ENCODE data around the gene SLC1A2.

Gene SLC1A2

GRCh38 chr11:35324183-35324886 is 95.0 kb downstream of the SLC1A2 start:
- TF ChIP-seq CTCF (IDR thresholded peaks at IDR 0.05; ENCODE audit: insufficient read depth, low read depth, low read length, missing control alignments), result no peak
- no peak overlapping the region for H3K4me3 ChIP-seq (ENCODE audit: low read depth, low read length)
- DNase-seq (ENCODE audit: low read depth), result no peak

GRCh38 chr11:35323076-35323868 is 96.1 kb downstream of the SLC1A2 start:
- TF ChIP-seq CTCF (IDR thresholded peaks at IDR 0.05; ENCODE audit: insufficient read depth, low read depth, low read length, missing control alignments), result no peak
- no peak overlapping the region for H3K4me3 ChIP-seq (ENCODE audit: low read depth, low read length)
- DNase-seq (ENCODE audit: low read depth), result no peak

GRCh38 chr11:35322318-35322979 is 96.9 kb downstream of the SLC1A2 start:
- DNase-seq (ENCODE audit: low read depth), result no peak
- no peak overlapping the region for H3K4me3 ChIP-seq (ENCODE audit: low read depth, low read length)
- TF ChIP-seq CTCF (IDR thresholded peaks at IDR 0.05; ENCODE audit: insufficient read depth, low read depth, low read length, missing control alignments), result no peak

GRCh38 chr11:35321532-35322317 is 97.6 kb downstream of the SLC1A2 start:
- no peak for TF ChIP-seq CTCF (IDR thresholded peaks at IDR 0.05; ENCODE audit: insufficient read depth, low read depth, low read length, missing control alignments)
- no peak for DNase-seq (ENCODE audit: low read depth)
- H3K4me3 ChIP-seq (ENCODE audit: low read depth, low read length), result no peak overlapping the region

GRCh38 chr11:35321111-35321510 is 98.2 kb downstream of the SLC1A2 start:
- no peak overlapping the region for H3K4me3 ChIP-seq (ENCODE audit: low read depth, low read length)
- TF ChIP-seq CTCF (IDR thresholded peaks at IDR 0.05; ENCODE audit: insufficient read depth, low read depth, low read length, missing control alignments), result no peak
- DNase-seq (ENCODE audit: low read depth), result no peak

Data from GM12865 (cell line).